GM12878 (cell line): ENCODE measurements around the gene TMX4.

ENCODE experiments used
- EZH2 ChIP-seq: IDR thresholded peaks from 2 replicates; pipeline ENCODE4 v1.6.1; 2012; ENCODE audit warnings: low read depth, mild to moderate bottlenecking, control low read depth, inconsistent platforms, low read length, borderline replicate concordance; ENCODE audit not compliant: control insufficient read depth
- POLR2A ChIP-seq: IDR thresholded peaks from 2 replicates; pipeline ENCODE4 v1.6.1; 2011; ENCODE audit warnings: low read depth, mild to moderate bottlenecking, low read length
- RAD21 ChIP-seq: IDR thresholded peaks from 2 replicates; pipeline ENCODE4 v1.6.1; 2011; ENCODE audit warnings: mild to moderate bottlenecking, low read depth, low read length, moderate library complexity; ENCODE audit not compliant: insufficient read depth
- RAD51 ChIP-seq: fragments of 450-650 bp; IDR thresholded peaks from 2 replicates; pipeline ENCODE4 v1.6.1; 2016; ENCODE audit warnings: moderate library complexity, mild to moderate bottlenecking, inconsistent platforms
- REST ChIP-seq: IDR thresholded peaks from 2 replicates; pipeline ENCODE4 v1.6.1; 2012; ENCODE audit warnings: mild to moderate bottlenecking, low read depth, low read length
- RFX5 ChIP-seq: IDR thresholded peaks from 2 replicates; pipeline ENCODE4 v1.6.1; 2011; ENCODE audit warnings: low read depth, low read length, improper control_type of control experiment
- TAF1 ChIP-seq: IDR thresholded peaks from 2 replicates; pipeline ENCODE4 v1.6.1; 2011; ENCODE audit warnings: mild to moderate bottlenecking, low read depth, low read length, borderline replicate concordance
- TARDBP ChIP-seq: IDR thresholded peaks from 2 replicates; pipeline ENCODE4 v1.6.1; 2016; ENCODE audit warnings: borderline replicate concordance
- ZBED1 ChIP-seq: IDR thresholded peaks from 2 replicates; pipeline ENCODE4 v1.6.1; 2016; ENCODE audit warnings: borderline replicate concordance
- TF ChIP-seq, protein P1 (sequence below), 3 experiments: IDR thresholded peaks in 2 of 3; conservative IDR thresholded peaks in 1 of 3; 2 replicates each; pipeline ENCODE4 v1.5.1; 2011; ENCODE audit warnings: low read depth in 3 of 3, low read length in 3 of 3, mild to moderate bottlenecking in 3 of 3, control low read depth in 2 of 3, moderate library complexity in 2 of 3, inconsistent platforms in 1 of 3, mixed read lengths in 1 of 3; ENCODE audit not compliant: control insufficient read depth in 2 of 3, insufficient read depth in 1 of 3; ENCODE audit errors: extremely low read depth in 1 of 3
- TF ChIP-seq, protein P2 (sequence below): fragments of 450-650 bp; IDR thresholded peaks from 2 replicates; pipeline ENCODE4 v1.6.1; 2017; ENCODE audit warnings: antibody characterized with exemption, mild to moderate bottlenecking, moderate library complexity
- TF ChIP-seq, protein P3 (sequence below): IDR thresholded peaks from 2 replicates; pipeline ENCODE4 v1.6.1; 2011; ENCODE audit warnings: low read depth, mild to moderate bottlenecking, low read length, moderate library complexity, borderline replicate concordance; ENCODE audit errors: extremely low read depth

DNA sequence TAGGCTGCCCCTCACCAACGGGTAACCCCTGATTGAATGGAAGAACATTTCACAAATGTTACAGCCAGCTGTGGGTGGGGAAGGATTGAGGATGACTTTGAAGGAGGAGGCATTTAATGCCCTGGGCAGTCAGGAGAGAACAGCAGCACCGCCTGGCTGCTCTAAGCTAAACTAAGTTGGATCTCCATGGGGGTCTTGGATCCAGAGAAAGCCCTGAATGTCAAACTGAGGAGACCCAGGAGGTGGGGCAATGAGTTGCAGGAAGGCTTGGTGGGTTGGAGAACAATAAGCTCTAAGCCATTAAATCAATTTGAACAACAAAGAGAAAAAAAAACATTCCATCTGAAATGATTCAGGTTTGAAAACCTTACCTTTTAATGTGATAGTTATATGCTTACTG lies 35.4 kb downstream of the TMX4 start:
- TF ChIP-seq POLR2A (no peak), RFX5 (no peak), TAF1 (no peak), ZBED1 (no peak), REST (no peak), RAD51 (no peak), RAD21 (no peak), EZH2 (no peak), TARDBP (no peak)
- TF ChIP-seq, protein P1, sequence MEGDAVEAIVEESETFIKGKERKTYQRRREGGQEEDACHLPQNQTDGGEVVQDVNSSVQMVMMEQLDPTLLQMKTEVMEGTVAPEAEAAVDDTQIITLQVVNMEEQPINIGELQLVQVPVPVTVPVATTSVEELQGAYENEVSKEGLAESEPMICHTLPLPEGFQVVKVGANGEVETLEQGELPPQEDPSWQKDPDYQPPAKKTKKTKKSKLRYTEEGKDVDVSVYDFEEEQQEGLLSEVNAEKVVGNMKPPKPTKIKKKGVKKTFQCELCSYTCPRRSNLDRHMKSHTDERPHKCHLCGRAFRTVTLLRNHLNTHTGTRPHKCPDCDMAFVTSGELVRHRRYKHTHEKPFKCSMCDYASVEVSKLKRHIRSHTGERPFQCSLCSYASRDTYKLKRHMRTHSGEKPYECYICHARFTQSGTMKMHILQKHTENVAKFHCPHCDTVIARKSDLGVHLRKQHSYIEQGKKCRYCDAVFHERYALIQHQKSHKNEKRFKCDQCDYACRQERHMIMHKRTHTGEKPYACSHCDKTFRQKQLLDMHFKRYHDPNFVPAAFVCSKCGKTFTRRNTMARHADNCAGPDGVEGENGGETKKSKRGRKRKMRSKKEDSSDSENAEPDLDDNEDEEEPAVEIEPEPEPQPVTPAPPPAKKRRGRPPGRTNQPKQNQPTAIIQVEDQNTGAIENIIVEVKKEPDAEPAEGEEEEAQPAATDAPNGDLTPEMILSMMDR (IDR thresholded peaks at IDR 0.05 in 2 of 3, conservative IDR thresholded peaks at IDR 0.05 in 1 of 3; ENCODE audit: control insufficient read depth in 2 of 3, extremely low read depth in 1 of 3, insufficient read depth in 1 of 3, low read depth in 3 of 3, low read length in 3 of 3) = no peak
- TF ChIP-seq, protein P2, sequence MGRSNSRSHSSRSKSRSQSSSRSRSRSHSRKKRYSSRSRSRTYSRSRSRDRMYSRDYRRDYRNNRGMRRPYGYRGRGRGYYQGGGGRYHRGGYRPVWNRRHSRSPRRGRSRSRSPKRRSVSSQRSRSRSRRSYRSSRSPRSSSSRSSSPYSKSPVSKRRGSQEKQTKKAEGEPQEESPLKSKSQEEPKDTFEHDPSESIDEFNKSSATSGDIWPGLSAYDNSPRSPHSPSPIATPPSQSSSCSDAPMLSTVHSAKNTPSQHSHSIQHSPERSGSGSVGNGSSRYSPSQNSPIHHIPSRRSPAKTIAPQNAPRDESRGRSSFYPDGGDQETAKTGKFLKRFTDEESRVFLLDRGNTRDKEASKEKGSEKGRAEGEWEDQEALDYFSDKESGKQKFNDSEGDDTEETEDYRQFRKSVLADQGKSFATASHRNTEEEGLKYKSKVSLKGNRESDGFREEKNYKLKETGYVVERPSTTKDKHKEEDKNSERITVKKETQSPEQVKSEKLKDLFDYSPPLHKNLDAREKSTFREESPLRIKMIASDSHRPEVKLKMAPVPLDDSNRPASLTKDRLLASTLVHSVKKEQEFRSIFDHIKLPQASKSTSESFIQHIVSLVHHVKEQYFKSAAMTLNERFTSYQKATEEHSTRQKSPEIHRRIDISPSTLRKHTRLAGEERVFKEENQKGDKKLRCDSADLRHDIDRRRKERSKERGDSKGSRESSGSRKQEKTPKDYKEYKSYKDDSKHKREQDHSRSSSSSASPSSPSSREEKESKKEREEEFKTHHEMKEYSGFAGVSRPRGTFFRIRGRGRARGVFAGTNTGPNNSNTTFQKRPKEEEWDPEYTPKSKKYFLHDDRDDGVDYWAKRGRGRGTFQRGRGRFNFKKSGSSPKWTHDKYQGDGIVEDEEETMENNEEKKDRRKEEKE = no peak
- TF ChIP-seq, protein P3, sequence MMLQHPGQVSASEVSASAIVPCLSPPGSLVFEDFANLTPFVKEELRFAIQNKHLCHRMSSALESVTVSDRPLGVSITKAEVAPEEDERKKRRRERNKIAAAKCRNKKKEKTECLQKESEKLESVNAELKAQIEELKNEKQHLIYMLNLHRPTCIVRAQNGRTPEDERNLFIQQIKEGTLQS = no peak
